K562 (cell line): Measurements from ENCODE around the gene TANC1. TPM values are rescaled to one million over a fixed set of nuclear protein-coding genes. Genes with fewer than 3 reads are reported as not detected.
A peak's percentile ranks its signal among the peaks of the same experiment; 100 is the strongest.

Experiments used
- ADNP ChIP-seq: fragments of 200-800 bp; sonication (Bioruptor generic); IDR thresholded peaks from 2 replicates; pipeline ENCODE4 v1.6.1; 2016; ENCODE audit warnings: missing genetic modification characterization, missing compliant biosample characterization
- ARHGAP35 ChIP-seq: fragments of 450-650 bp; IDR thresholded peaks from 2 replicates; pipeline ENCODE4 v1.6.1; 2018; ENCODE audit not compliant: partially characterized antibody
- BCL6 ChIP-seq: fragments of 250-450 bp; sonication (Bioruptor Pico); IDR thresholded peaks from 2 replicates; pipeline ENCODE4 v1.4.0; 2020
- CBX1 ChIP-seq: sonication (generic); IDR thresholded peaks from 2 replicates; pipeline ENCODE4 v1.6.1; 2016; ENCODE audit warnings: antibody characterized with exemption, low read depth, mild to moderate bottlenecking
- CREB1 ChIP-seq, 2 experiments: sonication (generic) in 1 of 2; formaldehyde crosslinking in 1 of 2; IDR thresholded peaks; 2 replicates each; pipeline versions ENCODE4 v1.6.1 to v1.8.0; 2012 to 2022; ENCODE audit warnings: inconsistent platforms in 1 of 2, mild to moderate bottlenecking in 1 of 2, missing genetic modification reagents in 1 of 2, moderate library complexity in 1 of 2
- GABPB2 ChIP-seq: fragments of 250-450 bp; sonication (Bioruptor Pico); conservative IDR thresholded peaks from 2 replicates; pipeline ENCODE4 v1.5.1; 2021; ENCODE audit warnings: mild to moderate bottlenecking
- HNRNPH1 ChIP-seq: fragments of 200-400 bp; formaldehyde crosslinking; optimal IDR thresholded peaks from 2 replicates; pipeline ENCODE3; 2017; ENCODE audit warnings: low read depth, mild to moderate bottlenecking, low read length, moderate library complexity
- IRF1 ChIP-seq: sonication (generic); formaldehyde crosslinking; IDR thresholded peaks from 2 replicates; pipeline ENCODE4 v1.8.0; 2022; ENCODE audit warnings: missing genetic modification reagents, mild to moderate bottlenecking, borderline replicate concordance
- KLF10 ChIP-seq: fragments of 250-450 bp; sonication (Bioruptor Pico); IDR thresholded peaks from 2 replicates; pipeline ENCODE4 v1.6.1; 2021; ENCODE audit warnings: matching md5 sums
- NCOR1 ChIP-seq: fragments of 450-650 bp; IDR thresholded peaks from 2 replicates; pipeline ENCODE4 v1.6.1; 2016; ENCODE audit warnings: mild to moderate bottlenecking, moderate library complexity
- NEUROD1 ChIP-seq: fragments of 150-350 bp; IDR thresholded peaks from 2 replicates; pipeline ENCODE4 v1.6.1; 2014; ENCODE audit warnings: borderline replicate concordance, low read length, low read depth; ENCODE audit not compliant: partially characterized antibody
- RFX7 ChIP-seq: fragments of 250-450 bp; sonication (Bioruptor Pico); IDR thresholded peaks from 2 replicates; pipeline ENCODE4 v1.5.1; 2021; ENCODE audit warnings: mild to moderate bottlenecking
- RNF2 ChIP-seq: sonication (generic); IDR thresholded peaks from 2 replicates; pipeline ENCODE4 v1.6.1; 2016
- RUNX1 ChIP-seq: sonication (generic); IDR thresholded peaks from 2 replicates; pipeline ENCODE4 v1.6.1; 2016; ENCODE audit warnings: antibody characterized with exemption, low read depth
- TCF3 ChIP-seq: sonication (generic); formaldehyde crosslinking; IDR thresholded peaks from 2 replicates; pipeline ENCODE4 v1.4.0; 2020; ENCODE audit warnings: mild to moderate bottlenecking, missing genetic modification reagents
- THAP7 ChIP-seq: fragments of 250-450 bp; sonication (Bioruptor Pico); IDR thresholded peaks from 2 replicates; pipeline ENCODE4 v1.5.0; 2021
- TOE1 ChIP-seq, 2 experiments: fragments of 450-650 bp in 1 of 2; sonication (generic) in 1 of 2; formaldehyde crosslinking in 1 of 2; IDR thresholded peaks; 2 replicates each; pipeline versions ENCODE4 v1.7.1 to v1.8.0; 2016 to 2022; ENCODE audit warnings: borderline replicate concordance in 2 of 2, mild to moderate bottlenecking in 2 of 2, antibody characterized with exemption in 1 of 2, inconsistent platforms in 1 of 2, low read depth in 1 of 2, missing genetic modification reagents in 1 of 2, moderate library complexity in 1 of 2
- TRIM25 ChIP-seq: fragments of 450-650 bp; IDR thresholded peaks from 2 replicates; pipeline ENCODE4 v1.7.0; 2016; ENCODE audit warnings: borderline replicate concordance
- ZBED1 ChIP-seq: IDR thresholded peaks from 2 replicates; pipeline ENCODE4 v1.6.1; 2014
- ZNF175 ChIP-seq: fragments of 200-800 bp; sonication (Bioruptor generic); IDR thresholded peaks from 2 replicates; pipeline ENCODE4 v1.6.1; 2016; ENCODE audit warnings: low read depth, mild to moderate bottlenecking, missing genetic modification characterization, missing compliant biosample characterization
- ZNF24 ChIP-seq: fragments of 450-650 bp; IDR thresholded peaks from 2 replicates; pipeline ENCODE4 v1.6.1; 2016
- ZNF561 ChIP-seq: fragments of 450-650 bp; formaldehyde crosslinking; conservative IDR thresholded peaks from 2 replicates; pipeline ENCODE4 v1.4.0; 2020; ENCODE audit warnings: mild to moderate bottlenecking, moderate library complexity
- ZNF583 ChIP-seq: fragments of 250-450 bp; sonication (Bioruptor Pico); IDR thresholded peaks from 2 replicates; pipeline ENCODE4 v1.4.0; 2020
- ZNF668 ChIP-seq: fragments of 250-450 bp; sonication (Bioruptor Pico); IDR thresholded peaks from 2 replicates; pipeline ENCODE4 v1.8.0; 2022; ENCODE audit warnings: mild to moderate bottlenecking, inconsistent platforms
- polyA plus RNA-seq, 8 experiments: library from polyadenylated mRNA; depleted of rRNA in 4 of 8; stranded (reverse) in 5 of 8; unstranded in 3 of 8; fragments of >200 nt; fragmentation: Nextera tagmentation in 2 of 8; fragmentation: Illumina TruSeq in 1 of 8; extraction: Ambion mirVana in 2 of 8; extraction: Trizol in 1 of 8; gene quantifications; 2 replicates each; pipeline versions ENCODE4 v1.2.1 to v1.2.3, GENCODE V29; 2011 to 2014; ENCODE audit warnings: inconsistent platforms in 1 of 8, missing spikeins in 1 of 8
- total RNA-seq, 7 experiments: library from RNA; depleted of rRNA in 6 of 7; stranded (reverse); fragments of >200 nt in 6 of 7; fragmentation: Illumina TruSeq in 2 of 7; extraction: Trizol in 2 of 7; gene quantifications; 2 replicates each; pipeline versions ENCODE4 v1.2.1 to v1.2.3, GENCODE V29; 2011 to 2021; ENCODE audit warnings: low replicate concordance in 1 of 7

Gene TANC1
- total and polyA plus RNA-seq, 9 of the 15 experiments (the other 6 are each of a cell fraction or from before 2014, with no cell fraction given) = under 0.01 to 0.20 (median 0.07) TPM; not detected in 1

GRCh38 chr2:159152128-159152778, 183.8 kb downstream of the TANC1 start (continued):
- TF ChIP-seq TRIM25 (no peak), ZNF668 (CRISPR knock-in tag) (no peak), KLF10 (CRISPR knock-in tag) (no peak), RNF2 (0 out of 2 replicates have a peak, but pooled peaks have one; percentile 45), RFX7 (CRISPR knock-in tag) (no peak), ADNP (tag) (peak; percentile 52), ZBED1 (no peak), ZNF175 (CRISPR knock-in tag) (0 out of 2 replicates have a peak, but pooled peaks have one; percentile 56), THAP7 (CRISPR knock-in tag) (no peak), BCL6 (CRISPR knock-in tag) (no peak), TCF3 (peak; percentile 90), ZNF561 (CRISPR knock-in tag) (no peak), TOE1 (IDR thresholded peaks at IDR 0.05; ENCODE audit: borderline replicate concordance) (no peak), TOE1 (CRISPR knock-in tag; IDR thresholded peaks at IDR 0.05; ENCODE audit: borderline replicate concordance, low read depth) (no peak), IRF1 (CRISPR knock-in tag) (no peak), ZNF583 (CRISPR knock-in tag) (no peak), RUNX1 (no peak), CBX1 (no peak), NEUROD1 (no peak), ARHGAP35 (no peak), CREB1 (IDR thresholded peaks at IDR 0.05) (no peak), CREB1 (CRISPR knock-in tag; IDR thresholded peaks at IDR 0.05) (no peak), GABPB2 (no peak), NCOR1 (peak; percentile 93), ZNF24 (no peak), HNRNPH1 (no peak)
